Stimulated activated naive CD8-positive, alpha-beta T cell treated with anti-CD3 and anti-CD28 coated beads, Interleukin-15, Interleukin-2, amounts not matched to agents 100 ng/mL and 50 ng/mL, for 24 hours (primary cell): Measurements from ENCODE around the gene PRICKLE2.

Experiments
- H3K27ac Mint-ChIP-seq: one replicate; pipeline ENCODE4 v1.8.0; 2021; ENCODE audit warnings: mild to moderate bottlenecking, mixed read lengths
- H3K27me3 Mint-ChIP-seq: one replicate; pipeline ENCODE4 v1.8.0; 2021; ENCODE audit warnings: mixed read lengths
- H3K36me3 Mint-ChIP-seq: one replicate; pipeline ENCODE4 v1.8.0; 2021; ENCODE audit warnings: low read depth, mixed read lengths
- H3K4me1 Mint-ChIP-seq: one replicate; pipeline ENCODE4 v1.8.0; 2021; ENCODE audit warnings: low read depth, mixed read lengths
- H3K4me3 Mint-ChIP-seq: one replicate; pipeline ENCODE4 v1.8.0; 2021; ENCODE audit warnings: mild to moderate bottlenecking, mixed read lengths
- H3K9me3 Mint-ChIP-seq: one replicate; pipeline ENCODE4 v1.8.0; 2021; ENCODE audit warnings: mixed read lengths

The PRICKLE2 gene

DNA sequence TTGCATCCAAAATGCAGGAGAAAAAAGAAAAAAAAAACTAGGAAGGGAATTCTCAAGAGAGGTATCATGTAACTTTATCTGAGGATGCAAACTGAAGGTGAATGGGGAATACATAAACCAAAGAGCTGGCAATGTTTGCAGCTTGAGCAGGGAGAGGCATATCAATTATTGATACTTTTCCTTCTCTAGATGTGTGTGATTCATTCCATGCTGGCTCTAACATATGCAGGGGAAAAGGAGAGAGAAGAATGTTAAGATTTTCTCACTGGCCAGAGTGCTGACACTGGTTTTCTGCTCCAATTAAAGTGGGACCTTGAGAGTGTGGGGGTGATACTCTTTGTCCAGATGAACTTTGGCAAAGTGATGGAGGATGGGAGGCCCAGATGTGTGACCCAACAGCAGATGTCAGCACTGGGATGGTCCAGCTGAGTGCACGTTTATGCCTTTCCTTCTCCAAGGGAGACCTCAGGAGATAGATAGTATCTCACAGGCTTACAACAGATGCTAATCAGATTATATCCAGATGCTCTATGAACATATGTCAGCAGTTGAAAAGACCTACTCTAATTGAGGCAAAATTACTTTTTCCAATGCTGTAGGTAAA is 152.0 kb downstream of the PRICKLE2 start:
- H3K4me1 Mint-ChIP-seq, result no peaks in the 10 kb centered on the region
- no peak overlapping the region for H3K4me3 Mint-ChIP-seq
- H3K27ac Mint-ChIP-seq, result no peak overlapping the region
- H3K9me3 Mint-ChIP-seq, result peaks cover 5% of the 10 kb centered on the region
- H3K36me3 Mint-ChIP-seq, result no peaks in the 10 kb centered on the region
- H3K27me3 Mint-ChIP-seq, result peaks cover 46% of the 10 kb centered on the region

DNA sequence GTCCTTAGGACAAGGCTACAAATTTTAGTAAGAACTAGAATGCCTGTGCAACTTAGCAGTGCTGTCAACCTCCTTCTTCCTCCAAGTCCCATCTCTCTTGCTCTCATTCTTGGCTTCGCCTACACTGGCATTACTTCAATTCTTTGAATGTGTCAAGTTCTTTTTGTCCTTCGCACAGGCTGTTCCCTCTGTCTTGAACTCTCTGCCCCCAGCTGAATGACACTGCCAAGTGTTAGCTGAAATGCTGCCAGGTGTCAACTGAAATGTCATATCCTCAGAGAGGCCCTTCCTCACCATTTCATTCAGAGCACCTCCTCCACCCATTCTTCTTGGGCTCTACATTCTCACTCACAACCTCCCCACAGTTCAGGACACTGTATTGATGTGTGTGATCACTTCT is 153.1 kb downstream of the PRICKLE2 start:
- no peaks in the 10 kb centered on the region for H3K4me1 Mint-ChIP-seq
- no peak overlapping the region for H3K27ac Mint-ChIP-seq
- no peak overlapping the region for H3K4me3 Mint-ChIP-seq
- H3K36me3 Mint-ChIP-seq, result no peaks in the 10 kb centered on the region
- peaks cover 45% of the 10 kb centered on the region for H3K27me3 Mint-ChIP-seq
- peaks cover 5% of the 10 kb centered on the region for H3K9me3 Mint-ChIP-seq

DNA sequence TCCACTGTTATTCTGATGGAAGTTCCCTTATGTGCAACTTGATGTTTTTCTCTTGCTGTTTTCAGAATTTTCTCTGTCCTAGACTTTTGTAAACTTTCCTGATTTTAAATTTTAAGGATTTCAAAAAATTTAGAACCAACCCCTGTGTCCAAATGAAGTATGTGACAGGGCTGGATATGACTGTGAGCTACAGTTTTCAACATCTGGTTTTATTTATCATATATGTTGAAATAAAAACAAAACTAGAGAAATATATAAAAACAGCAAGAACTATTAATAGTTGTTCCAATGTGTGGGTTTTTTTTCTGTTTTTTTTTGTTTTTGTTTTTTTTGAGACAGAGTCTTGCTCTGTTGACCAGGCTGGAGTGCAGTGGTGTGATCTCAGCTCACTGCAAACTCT is 154.6 kb downstream of the PRICKLE2 start:
- Mint-ChIP-seq H3K27me3 (peaks cover 47% of the 10 kb centered on the region), H3K9me3 (peaks cover 5% of the 10 kb centered on the region), H3K27ac (no peak overlapping the region), H3K4me3 (no peak overlapping the region), H3K4me1 (no peaks in the 10 kb centered on the region), H3K36me3 (no peaks in the 10 kb centered on the region)

DNA sequence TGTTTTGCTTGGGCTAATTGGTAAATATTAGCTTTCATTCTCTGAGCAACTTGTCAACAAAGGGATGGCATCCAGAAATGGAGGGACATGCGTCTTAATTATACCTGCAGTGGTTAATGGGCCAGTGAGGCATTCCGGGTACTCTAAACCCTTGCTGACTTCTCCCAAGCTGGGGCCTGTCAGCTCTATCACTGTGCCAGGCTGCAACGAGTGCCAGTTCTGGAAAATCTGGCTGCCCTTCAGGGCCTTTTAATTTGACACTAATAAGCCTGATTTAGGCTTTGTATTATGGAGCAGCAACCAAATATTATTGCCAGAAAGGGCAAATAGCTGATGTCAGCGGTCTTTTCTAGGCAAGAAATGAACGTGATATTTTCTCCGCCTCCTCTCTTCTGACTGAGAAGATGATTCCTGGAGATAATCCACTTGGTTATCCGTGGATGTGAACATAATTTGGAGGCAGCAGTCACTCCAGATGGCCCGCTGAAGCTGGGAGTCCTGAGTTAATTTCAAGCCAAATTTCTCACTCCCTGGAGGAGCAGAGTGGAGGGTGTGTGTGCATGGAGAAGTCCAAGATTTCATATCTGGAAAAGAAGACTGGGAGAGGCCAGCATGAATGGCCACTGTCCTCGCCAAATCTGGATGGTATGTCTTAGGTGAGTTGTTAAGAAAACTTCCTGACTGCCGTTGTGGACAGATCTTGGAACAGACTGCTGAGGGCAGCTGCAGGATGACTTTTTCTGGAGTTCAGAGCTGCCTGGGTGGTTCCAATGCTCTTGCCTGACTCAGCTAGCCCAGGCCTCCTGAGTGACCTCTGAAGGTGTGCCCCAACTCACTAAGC is 157.5 kb downstream of the PRICKLE2 start:
- H3K4me1 Mint-ChIP-seq, result no peaks in the 10 kb centered on the region
- H3K27me3 Mint-ChIP-seq, result peaks cover 37% of the 10 kb centered on the region
- H3K36me3 Mint-ChIP-seq, result no peaks in the 10 kb centered on the region
- no peak overlapping the region for H3K27ac Mint-ChIP-seq
- no peaks in the 10 kb centered on the region for H3K9me3 Mint-ChIP-seq
- no peak overlapping the region for H3K4me3 Mint-ChIP-seq

DNA sequence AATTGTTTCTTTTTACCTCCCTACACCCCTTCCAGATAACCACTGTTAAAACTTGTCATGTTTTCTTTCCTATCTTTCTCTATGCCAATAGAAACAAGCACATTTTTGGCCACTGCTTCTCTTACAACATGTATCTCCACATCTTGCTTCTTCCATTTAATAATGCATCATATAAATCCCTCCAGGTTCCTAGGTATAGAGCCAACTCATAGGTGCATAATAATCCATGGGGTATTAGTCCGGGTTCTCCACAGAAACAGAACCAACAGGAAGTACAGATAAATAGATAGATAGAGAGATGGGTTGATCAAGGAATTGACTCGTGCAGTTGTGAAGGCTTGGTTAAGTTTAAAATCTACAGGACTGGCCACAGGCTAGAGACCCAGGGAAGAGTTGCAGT is 160.5 kb downstream of the PRICKLE2 start:
- H3K4me1 Mint-ChIP-seq, result no peaks in the 10 kb centered on the region

DNA sequence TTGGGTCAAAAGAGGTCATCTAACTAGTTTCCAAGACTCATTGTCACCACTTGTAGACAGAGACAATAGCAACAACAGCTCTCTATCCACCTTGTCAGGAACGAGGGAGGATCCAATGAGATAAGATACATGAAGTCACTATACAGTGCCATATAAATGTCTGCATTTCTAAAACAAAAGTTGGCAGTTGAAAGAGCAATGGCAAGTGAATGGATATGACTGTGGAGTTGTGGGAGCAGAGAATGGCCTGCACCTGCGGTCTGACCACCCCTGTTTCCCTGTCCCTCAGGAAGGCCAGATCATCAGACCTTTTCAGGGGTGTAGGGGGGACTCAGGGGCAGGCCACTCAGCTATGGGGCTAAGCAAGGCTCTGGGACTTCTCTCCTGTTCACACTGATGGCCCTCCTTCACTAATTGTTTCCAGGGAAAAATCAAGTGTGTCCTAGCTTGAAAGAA is 161.3 kb downstream of the PRICKLE2 start:
- no peak overlapping the region for H3K4me3 Mint-ChIP-seq
- no peaks in the 10 kb centered on the region for H3K9me3 Mint-ChIP-seq
- H3K36me3 Mint-ChIP-seq, result no peaks in the 10 kb centered on the region
- H3K27ac Mint-ChIP-seq, result no peak overlapping the region
- H3K4me1 Mint-ChIP-seq, result no peaks in the 10 kb centered on the region
- peaks cover 27% of the 10 kb centered on the region for H3K27me3 Mint-ChIP-seq

More for the DNA sequence above, 160.5 kb downstream of the PRICKLE2 start:
- no peak overlapping the region for H3K4me3 Mint-ChIP-seq
- H3K9me3 Mint-ChIP-seq, result no peaks in the 10 kb centered on the region
- peaks cover 26% of the 10 kb centered on the region for H3K27me3 Mint-ChIP-seq
- H3K36me3 Mint-ChIP-seq, result no peaks in the 10 kb centered on the region
- H3K27ac Mint-ChIP-seq, result no peak overlapping the region

DNA sequence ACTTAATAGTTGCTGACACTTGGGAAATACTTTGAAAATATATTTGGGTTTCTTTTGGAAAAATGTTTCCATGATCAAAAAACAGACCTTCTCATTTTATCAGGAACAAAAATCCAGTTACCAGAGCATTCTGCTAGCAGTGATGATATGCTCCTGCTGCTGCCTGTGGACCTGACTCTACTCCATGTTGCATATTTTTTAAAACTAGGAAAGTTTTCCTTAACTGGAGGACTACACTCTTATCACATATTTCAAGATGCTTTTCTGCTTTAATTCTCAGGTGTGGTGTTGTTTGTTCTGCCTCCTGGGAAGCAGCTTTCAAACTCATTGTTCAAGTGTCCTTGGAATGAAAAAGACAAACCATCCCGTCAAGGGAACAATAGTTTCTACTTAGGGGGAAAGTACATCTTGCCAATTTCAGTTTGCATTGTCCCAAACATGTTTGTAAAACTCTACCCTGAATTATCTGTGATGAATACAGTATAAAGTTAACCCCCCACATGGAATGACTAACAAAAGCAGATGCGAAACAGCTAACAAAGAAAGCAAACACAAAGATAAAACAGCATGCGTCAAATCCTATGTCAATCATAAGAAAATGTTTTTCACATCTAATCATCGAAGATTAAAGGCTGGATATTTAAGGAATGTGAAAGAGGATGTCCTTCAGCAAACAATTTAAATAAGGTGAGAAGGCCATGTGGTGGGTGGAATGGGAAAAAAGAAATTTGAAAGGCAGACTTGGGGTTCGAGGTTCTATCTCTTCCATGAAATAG is 161.9 kb downstream of the PRICKLE2 start:
- peaks cover 28% of the 10 kb centered on the region for H3K27me3 Mint-ChIP-seq
- H3K9me3 Mint-ChIP-seq, result no peaks in the 10 kb centered on the region
- no peak overlapping the region for H3K27ac Mint-ChIP-seq
- H3K4me1 Mint-ChIP-seq, result no peaks in the 10 kb centered on the region
- H3K4me3 Mint-ChIP-seq, result no peak overlapping the region
- no peaks in the 10 kb centered on the region for H3K36me3 Mint-ChIP-seq

DNA sequence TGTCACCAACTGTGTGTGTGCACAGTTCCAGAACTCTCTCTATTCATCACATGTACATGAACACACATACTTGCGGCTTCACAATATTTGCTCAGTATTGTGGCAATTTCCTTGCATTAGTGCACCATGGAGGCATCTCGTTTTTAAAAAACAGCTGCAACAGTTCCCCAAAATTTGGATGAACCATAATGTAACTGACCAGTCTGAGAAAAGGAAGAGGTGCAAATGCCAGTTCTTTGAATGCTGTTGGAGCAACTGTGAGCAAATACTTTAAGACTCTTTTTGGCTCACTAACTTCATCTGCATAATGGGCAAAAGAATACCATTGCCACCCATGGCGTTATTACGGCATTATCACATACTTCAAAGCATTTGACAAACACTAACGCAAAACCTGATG is 163.6 kb downstream of the PRICKLE2 start:
- Mint-ChIP-seq H3K9me3 (no peaks in the 10 kb centered on the region), H3K36me3 (no peaks in the 10 kb centered on the region), H3K27me3 (peaks cover 33% of the 10 kb centered on the region), H3K4me1 (no peaks in the 10 kb centered on the region), H3K4me3 (no peak overlapping the region), H3K27ac (no peak overlapping the region)

DNA sequence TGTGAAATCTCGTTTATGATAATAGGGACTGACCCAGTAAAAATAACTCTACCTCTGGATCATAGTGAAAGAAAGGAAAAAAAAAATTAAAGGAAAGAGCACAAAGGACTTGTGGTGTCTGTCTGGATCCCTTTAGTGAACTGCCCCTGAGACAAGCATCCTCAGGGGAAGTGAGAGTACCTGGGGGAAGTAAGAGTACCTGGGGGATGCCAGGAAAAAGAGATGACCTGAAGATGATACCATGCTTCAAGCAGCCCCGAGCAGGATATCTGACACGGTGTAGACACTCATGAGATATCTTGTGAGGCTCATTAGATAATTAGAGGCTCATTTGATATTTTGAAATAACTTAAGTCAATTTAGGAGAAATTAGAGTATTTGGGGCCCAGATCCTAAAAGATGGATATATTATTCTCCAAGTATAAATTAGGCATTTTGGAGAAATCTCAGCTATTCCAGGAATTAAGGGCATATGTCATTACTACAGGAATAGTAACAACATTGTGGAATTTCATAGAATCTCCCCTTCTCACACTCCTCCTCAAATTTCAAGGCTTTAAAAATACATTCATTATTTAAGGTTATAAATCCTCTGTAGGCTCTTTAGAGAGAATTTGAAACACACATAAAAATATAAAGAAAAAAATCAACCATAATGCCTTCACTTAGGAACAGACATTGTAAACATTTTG is 165.6 kb downstream of the PRICKLE2 start:
- Mint-ChIP-seq H3K36me3 (no peaks in the 10 kb centered on the region), H3K4me3 (no peak overlapping the region), H3K27me3 (peaks cover 38% of the 10 kb centered on the region), H3K9me3 (no peaks in the 10 kb centered on the region), H3K27ac (no peak overlapping the region), H3K4me1 (no peaks in the 10 kb centered on the region)

DNA sequence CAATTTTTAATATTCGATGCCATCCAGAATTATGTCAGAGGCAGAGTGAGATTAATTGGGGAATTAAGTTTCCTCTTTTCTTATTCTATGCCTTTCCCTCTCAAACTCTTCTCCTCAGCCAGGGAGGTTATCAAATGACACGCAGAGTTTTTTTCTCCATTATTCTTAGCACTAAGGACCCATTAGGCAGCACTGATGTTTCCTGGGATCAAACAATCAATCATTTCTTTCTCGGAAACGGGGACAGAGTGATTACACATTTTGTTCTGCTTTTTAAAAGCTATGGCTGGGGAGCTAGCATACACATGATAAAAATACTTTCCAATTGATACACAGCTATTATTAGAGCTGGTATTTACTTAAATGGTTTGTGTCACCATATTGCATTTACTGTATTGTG is 166.7 kb downstream of the PRICKLE2 start:
- Mint-ChIP-seq H3K9me3 (no peaks in the 10 kb centered on the region), H3K27ac (no peak overlapping the region), H3K4me1 (no peaks in the 10 kb centered on the region), H3K36me3 (no peaks in the 10 kb centered on the region), H3K27me3 (peaks cover 41% of the 10 kb centered on the region), H3K4me3 (no peak overlapping the region)

DNA sequence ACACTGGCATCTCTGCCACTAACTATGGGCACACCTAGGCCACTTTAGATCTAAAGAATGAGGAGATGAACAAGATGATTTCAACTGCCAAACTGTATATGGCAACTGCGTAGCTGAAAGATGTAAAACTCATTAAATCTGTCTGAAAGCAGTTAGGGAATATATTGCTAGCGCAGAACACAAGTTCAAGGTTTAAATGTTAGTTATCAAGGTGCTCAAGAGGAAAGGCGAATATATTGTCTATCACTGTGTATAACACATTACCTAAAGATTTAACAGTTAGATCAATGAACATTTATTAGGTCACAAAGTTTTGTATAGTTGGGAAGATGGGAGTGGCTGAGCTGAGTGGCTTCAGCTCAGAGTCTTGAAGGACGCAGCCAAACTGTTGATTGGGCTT is 168.0 kb downstream of the PRICKLE2 start:
- no peak overlapping the region for H3K27ac Mint-ChIP-seq
- H3K4me1 Mint-ChIP-seq, result no peaks in the 10 kb centered on the region
- H3K4me3 Mint-ChIP-seq, result no peak overlapping the region
- H3K36me3 Mint-ChIP-seq, result no peaks in the 10 kb centered on the region
- no peaks in the 10 kb centered on the region for H3K9me3 Mint-ChIP-seq
- peaks cover 41% of the 10 kb centered on the region for H3K27me3 Mint-ChIP-seq

DNA sequence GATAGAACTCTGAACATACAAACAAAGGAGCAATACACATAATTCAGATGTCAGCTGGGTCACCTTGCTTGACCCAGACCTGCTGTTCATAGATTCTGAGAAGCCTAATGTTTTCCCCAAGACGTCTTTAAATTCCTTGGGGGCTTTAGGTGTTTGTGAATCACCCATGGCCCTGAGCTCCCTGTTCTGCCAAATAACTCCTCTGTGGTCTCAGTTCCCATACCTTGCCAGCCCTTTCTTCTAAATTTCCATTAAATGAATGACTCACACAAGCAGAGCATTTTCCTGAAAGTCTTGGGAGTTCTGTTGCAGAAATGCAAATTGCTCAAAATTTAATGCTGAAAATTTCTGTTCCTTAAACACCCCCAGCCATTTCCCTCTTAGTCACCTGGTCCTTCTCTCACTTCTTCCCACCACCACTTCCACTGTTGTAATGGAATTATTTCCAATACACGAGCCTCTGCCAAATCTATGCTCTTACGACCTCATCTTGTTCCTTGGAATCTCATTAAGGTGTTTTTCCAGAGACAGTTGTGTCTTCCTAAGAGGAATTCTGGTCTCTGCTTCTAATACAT is 168.6 kb downstream of the PRICKLE2 start:
- no peak overlapping the region for H3K4me3 Mint-ChIP-seq
- peaks cover 38% of the 10 kb centered on the region for H3K27me3 Mint-ChIP-seq
- no peaks in the 10 kb centered on the region for H3K36me3 Mint-ChIP-seq
- H3K4me1 Mint-ChIP-seq, result no peaks in the 10 kb centered on the region
- H3K9me3 Mint-ChIP-seq, result no peaks in the 10 kb centered on the region
- H3K27ac Mint-ChIP-seq, result no peak overlapping the region

DNA sequence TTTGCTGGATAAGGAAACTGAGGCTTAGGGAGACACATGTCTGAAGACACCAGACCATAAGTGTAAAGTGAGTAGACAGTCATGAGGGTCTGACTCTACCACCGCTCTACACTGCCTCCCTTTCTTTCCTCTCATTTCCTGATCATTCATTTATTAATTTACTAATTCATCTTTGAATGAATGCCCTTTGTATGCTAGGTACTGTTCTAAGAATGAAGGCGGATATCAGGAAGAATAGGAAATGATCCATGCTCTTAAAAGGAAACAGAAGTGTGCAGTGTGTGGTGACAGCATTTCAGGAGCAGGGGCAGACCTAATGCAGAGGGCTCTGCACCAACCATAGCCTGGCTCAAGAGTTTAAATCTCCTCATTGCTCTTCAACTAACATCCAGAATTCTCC is 170.2 kb downstream of the PRICKLE2 start:
- Mint-ChIP-seq H3K27me3 (peaks cover 38% of the 10 kb centered on the region), H3K27ac (no peak overlapping the region), H3K4me3 (no peak overlapping the region)

DNA sequence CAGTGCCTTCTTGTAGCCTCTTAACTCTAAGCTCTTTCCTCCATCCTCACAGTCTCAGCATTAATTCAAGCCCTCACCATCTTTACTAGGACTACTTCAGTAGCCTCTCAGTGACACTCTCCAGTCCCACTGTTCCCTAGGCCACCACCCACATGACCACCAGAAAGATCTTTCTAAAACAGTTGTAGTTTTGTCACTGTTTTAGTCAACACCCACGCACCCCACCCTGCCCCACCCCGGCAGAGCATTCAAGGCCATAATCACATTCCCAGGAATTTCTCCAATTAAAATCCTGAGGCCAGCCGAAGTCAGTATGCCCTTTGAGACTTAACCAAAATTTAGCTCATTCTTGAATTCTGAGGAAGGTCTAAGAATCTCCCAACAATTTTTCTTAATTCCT is 170.8 kb downstream of the PRICKLE2 start:
- Mint-ChIP-seq H3K36me3 (no peaks in the 10 kb centered on the region), H3K4me3 (no peak overlapping the region), H3K27ac (no peak overlapping the region), H3K9me3 (no peaks in the 10 kb centered on the region), H3K27me3 (peaks cover 41% of the 10 kb centered on the region), H3K4me1 (no peaks in the 10 kb centered on the region)

More for the DNA sequence above, 170.2 kb downstream of the PRICKLE2 start:
- H3K36me3 Mint-ChIP-seq, result no peaks in the 10 kb centered on the region
- H3K4me1 Mint-ChIP-seq, result no peaks in the 10 kb centered on the region
- H3K9me3 Mint-ChIP-seq, result no peaks in the 10 kb centered on the region
